ENCODE results near the gene MRPL43. TPM values are rescaled to one million over a fixed set of nuclear protein-coding genes. Genes with fewer than 3 reads are reported as not detected.

Gene MRPL43
- total RNA-seq, 1 donor from 2014 or later, result 54.5 TPM

DNA sequence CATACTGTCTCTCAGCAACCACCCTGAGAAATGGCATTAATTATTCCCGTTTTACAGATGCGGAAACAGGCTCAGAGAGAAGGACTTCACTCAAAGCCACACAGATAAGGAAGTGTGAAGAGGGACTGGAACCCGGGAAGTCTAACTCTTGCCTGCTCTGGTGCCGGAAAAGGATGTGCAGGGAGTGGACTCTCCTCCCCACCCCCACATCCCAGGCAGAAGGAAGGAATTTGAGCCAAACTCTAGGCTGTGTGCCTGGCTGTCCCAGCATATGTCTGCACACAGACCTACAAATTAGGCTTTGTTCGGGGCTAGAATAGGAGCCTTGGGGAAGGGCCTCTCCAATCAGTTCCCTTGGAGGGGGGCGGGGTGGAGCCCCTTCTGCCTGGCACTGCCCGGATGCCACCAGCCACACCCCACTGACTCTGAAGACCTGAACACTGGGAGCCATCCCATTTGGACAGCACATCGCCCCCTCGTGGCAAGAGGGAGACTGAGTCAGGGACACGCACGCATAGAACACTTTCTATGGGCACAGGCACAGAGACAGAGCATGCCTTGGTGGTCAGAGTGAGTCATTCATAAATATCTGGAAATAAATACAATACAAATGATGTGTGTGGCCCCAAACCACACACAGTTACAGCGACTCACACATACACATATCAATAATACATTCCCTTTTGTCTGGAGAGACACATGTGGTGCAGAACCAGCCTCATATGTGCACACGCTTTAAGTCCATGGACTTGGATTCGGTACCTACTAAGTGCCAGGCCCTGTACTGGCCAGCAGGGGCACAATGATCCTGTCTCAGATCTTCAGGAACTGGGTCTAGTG, 25.4 kb upstream of the MRPL43 start:
- DNase-seq (ENCODE audit: low spot score in 2 of 2), result peak; percentile 73 to 96

DNA sequence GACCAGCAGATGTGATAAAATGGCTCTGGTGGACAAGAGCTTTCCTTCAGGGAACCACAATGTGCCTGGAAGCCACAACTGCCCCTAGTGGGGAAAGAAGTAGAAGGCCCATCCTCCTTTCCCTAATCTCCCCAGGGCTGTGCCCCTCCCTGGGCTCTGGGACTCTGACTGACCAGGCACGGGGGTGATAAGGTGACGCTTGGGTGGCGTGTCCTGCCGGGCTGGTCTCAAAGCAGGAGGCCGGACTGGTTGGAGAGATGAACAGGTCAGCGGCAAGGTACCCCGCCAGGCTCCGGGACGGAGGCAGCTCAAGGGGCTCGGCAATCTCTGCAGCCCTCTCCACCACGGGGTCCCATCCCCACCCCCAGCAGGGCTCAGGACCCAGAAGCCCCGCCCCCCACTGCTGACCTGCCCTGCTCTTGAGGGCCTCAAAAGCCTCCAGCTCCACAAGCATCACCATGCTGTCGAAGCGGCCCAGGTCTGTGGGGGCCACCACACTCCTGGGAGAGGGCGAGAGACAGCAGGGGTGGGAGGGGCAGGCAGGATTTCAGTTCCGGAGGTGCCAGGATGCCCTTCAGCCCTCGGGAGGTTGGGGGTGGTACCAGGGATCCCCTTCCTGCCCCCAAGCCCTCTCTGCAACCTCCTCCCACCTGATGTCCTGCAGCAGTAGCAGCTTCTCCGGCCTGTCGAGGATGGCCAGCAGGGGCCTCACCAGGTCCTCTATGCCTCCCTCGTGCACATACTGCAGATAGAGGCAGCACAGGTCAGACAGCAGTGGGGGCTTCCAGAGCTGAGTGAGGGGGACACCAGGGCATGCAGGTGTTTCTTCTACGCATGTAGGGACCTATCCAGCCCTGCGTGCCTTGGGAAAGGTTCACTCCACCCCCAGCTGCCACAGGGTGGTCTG, 24.5 kb upstream of the MRPL43 start:
- Histone ChIP-seq H3K36me3 (peaks cover 7 to 9% of the 10 kb centered on the region in 2 donors), H3K9me3 (no peaks in the 10 kb centered on the region), H3K27me3 (no peaks in the 10 kb centered on the region), H3K4me1 (peaks cover 9 to 10% of the 10 kb centered on the region in 2 donors), H3K27ac (no peak overlapping the region), H3K4me3 (no peak overlapping the region)
- no peak for DNase-seq (ENCODE audit: low spot score in 2 of 2)
- intact Hi-C loops (cut with DNase I), result loop anchor here (1.0 kb wide), 1 partner anchor 10 kb away; no protein-coding TSS in a partner anchor
- peak in 1 of 3 experiments; percentile 16 for TF ChIP-seq CTCF (IDR thresholded peaks at IDR 0.05)

More for the DNA sequence above, 25.4 kb upstream of the MRPL43 start:
- H3K9me3 ChIP-seq, result no peaks in the 10 kb centered on the region
- H3K27me3 ChIP-seq, result no peaks in the 10 kb centered on the region
- H3K27ac ChIP-seq, result peak overlapping the region; percentile 22 to 55
- peaks cover 9 to 10% of the 10 kb centered on the region in 2 donors for H3K4me1 ChIP-seq
- H3K36me3 ChIP-seq, result no peaks in the 10 kb centered on the region
- intact Hi-C loops (cut with DNase I), result loop anchor here (1.0 kb wide), 4 partner anchors 11 to 43 kb away; partner anchors contain the start of gene SEMA4G
- H3K4me3 ChIP-seq, result no peak overlapping the region
- peak; percentile 77 to 83 (median 78) for TF ChIP-seq CTCF (IDR thresholded peaks at IDR 0.05)

- H3K4me1 ChIP-seq, result peaks cover 9 to 10% of the 10 kb centered on the region in 2 donors
- intact Hi-C loops (cut with DNase I), result no loop called here
Measured at GRCh38 chr10:101010329-101010728, 23.0 kb upstream of the MRPL43 start.

GRCh38 chr10:101008823-101009423, 21.6 kb upstream of the MRPL43 start:
- H3K9me3 ChIP-seq, result no peaks in the 10 kb centered on the region
- intact Hi-C loops (cut with DNase I), result loop anchor here (10.0 kb wide), 1 partner anchor 1636 kb away; the partner anchor contains the start of gene TRIM8
- H3K4me1 ChIP-seq, result peaks cover 9 to 12% of the 10 kb centered on the region in 2 donors
- no peaks in the 10 kb centered on the region for H3K27me3 ChIP-seq
- DNase-seq (ENCODE audit: low spot score in 2 of 2), result peak in 1 of 2 donors; percentile 54
- peaks cover 35 to 36% of the 10 kb centered on the region in 2 donors for H3K36me3 ChIP-seq
- H3K4me3 ChIP-seq, result no peak overlapping the region
- no peak for TF ChIP-seq CTCF (IDR thresholded peaks at IDR 0.05)
- peak overlapping the region; percentile 41 to 45 for H3K27ac ChIP-seq

More at GRCh38 chr10:101010329-101010728, 23.0 kb upstream of the MRPL43 start:
- Histone ChIP-seq H3K36me3 (peaks cover 22 to 23% of the 10 kb centered on the region in 2 donors), H3K4me3 (no peak overlapping the region), H3K27me3 (no peaks in the 10 kb centered on the region), H3K9me3 (no peaks in the 10 kb centered on the region), H3K27ac (no peak overlapping the region)
- DNase-seq (ENCODE audit: low spot score in 2 of 2), result no peak
- TF ChIP-seq CTCF (IDR thresholded peaks at IDR 0.05), result no peak

Data from ascending aorta (tissue), 2 donors.